ENCODE data around the gene TMC2.

DNA sequence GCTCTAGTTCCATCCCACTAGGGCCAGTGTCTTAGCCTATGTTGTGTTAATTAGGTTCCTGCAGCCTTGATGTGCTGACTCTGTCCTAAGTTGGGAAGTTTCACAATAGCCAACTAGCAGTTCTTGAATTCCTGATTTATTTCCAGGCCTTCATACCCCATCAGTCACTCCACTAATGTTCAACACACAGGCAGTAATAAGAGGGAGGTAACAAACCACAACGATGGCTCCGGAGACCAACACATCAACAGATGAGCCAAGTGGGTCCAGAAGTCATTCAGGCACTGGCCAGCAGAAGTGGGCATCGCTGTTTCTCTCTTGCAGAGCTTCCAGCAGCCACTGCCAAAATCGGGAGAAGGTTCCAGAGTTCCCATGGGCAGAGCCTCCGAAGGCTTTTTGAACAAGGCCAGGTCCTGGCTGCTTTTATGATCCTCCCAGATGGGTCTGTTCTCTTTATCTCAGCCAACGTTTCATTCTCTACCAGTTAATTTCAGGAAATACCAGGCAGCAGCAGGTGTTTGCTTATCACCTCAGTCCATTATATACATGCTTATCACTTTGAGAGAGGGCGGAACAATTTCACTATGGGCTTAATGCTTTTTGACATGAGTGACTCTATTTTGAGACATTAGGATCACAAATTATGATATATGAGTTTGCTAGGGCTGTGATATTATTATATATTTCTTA is 67.6 kb downstream of the TMC2 start:
- no peak; the same call in 1 of the 2 replicates for TF ChIP-seq FOXJ3 (CRISPR knock-in tag; IDR thresholded peaks at IDR 0.05)
- TF ChIP-seq, protein P1, sequence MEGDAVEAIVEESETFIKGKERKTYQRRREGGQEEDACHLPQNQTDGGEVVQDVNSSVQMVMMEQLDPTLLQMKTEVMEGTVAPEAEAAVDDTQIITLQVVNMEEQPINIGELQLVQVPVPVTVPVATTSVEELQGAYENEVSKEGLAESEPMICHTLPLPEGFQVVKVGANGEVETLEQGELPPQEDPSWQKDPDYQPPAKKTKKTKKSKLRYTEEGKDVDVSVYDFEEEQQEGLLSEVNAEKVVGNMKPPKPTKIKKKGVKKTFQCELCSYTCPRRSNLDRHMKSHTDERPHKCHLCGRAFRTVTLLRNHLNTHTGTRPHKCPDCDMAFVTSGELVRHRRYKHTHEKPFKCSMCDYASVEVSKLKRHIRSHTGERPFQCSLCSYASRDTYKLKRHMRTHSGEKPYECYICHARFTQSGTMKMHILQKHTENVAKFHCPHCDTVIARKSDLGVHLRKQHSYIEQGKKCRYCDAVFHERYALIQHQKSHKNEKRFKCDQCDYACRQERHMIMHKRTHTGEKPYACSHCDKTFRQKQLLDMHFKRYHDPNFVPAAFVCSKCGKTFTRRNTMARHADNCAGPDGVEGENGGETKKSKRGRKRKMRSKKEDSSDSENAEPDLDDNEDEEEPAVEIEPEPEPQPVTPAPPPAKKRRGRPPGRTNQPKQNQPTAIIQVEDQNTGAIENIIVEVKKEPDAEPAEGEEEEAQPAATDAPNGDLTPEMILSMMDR (IDR thresholded peaks at IDR 0.05) = no peak
- TF ChIP-seq SIN3A (IDR thresholded peaks at IDR 0.05; ENCODE audit: borderline replicate concordance, low read depth, low read length) = no peak
